Neural cell (in vitro differentiated cells): ENCODE results near the gene VPS35L. TPM values are rescaled to one million over a fixed set of nuclear protein-coding genes. Genes with fewer than 3 reads are reported as not detected.

Source experiments
- H2AFZ ChIP-seq: fragments of 200-600, 300-800 bp; sonication (generic), shearing (Covaris generic); 2 replicates; pipeline ENCODE4 v1.6.0; 2014; ENCODE audit warnings: low read depth, mild to moderate bottlenecking, antibody characterized with exemption, low read length, moderate library complexity
- H3F3A ChIP-seq: fragments of 200-600 bp; shearing (Covaris generic); 2 replicates; pipeline ENCODE4 v1.6.1; 2016; ENCODE audit warnings: mild to moderate bottlenecking, moderate library complexity, mixed read lengths, antibody characterized with exemption, low read length; ENCODE audit not compliant: insufficient read depth, poor library complexity, severe bottlenecking
- H3K27ac ChIP-seq: fragments of 200-600, 300-800 bp; sonication (generic), shearing (Covaris generic); 2 replicates; pipeline ENCODE4 v1.5.1; 2014; ENCODE audit warnings: mild to moderate bottlenecking, low read length, moderate library complexity
- H3K27me3 ChIP-seq: fragments of 300-800, 200-600 bp; sonication (generic), shearing (Covaris generic); 2 replicates; pipeline ENCODE4 v1.6.0; 2014; ENCODE audit warnings: mild to moderate bottlenecking, low read depth, low read length, moderate library complexity; ENCODE audit not compliant: insufficient read depth
- H3K36me3 ChIP-seq: fragments of 300-800, 200-600 bp; sonication (generic), shearing (Covaris generic); 2 replicates; pipeline ENCODE4 v1.5.1; 2014; ENCODE audit warnings: mild to moderate bottlenecking, antibody characterized with exemption, low read length, moderate library complexity; ENCODE audit not compliant: insufficient read depth
- H3K4me2 ChIP-seq: fragments of 300-800, 200-600 bp; sonication (generic), shearing (Covaris generic); 2 replicates; pipeline ENCODE4 v1.6.0; 2014; ENCODE audit warnings: mild to moderate bottlenecking, low read length
- H3K4me3 ChIP-seq: fragments of 300-800, 200-600 bp; sonication (generic), shearing (Covaris generic); 2 replicates; pipeline ENCODE4 v1.5.1; 2014; ENCODE audit warnings: mild to moderate bottlenecking, low read length, moderate library complexity
- H3K79me2 ChIP-seq: fragments of 200-600 bp; shearing (Covaris generic); replicated peaks from 2 replicates; pipeline ENCODE4 v1.6.0; 2014; ENCODE audit warnings: mild to moderate bottlenecking, low read length, moderate library complexity; ENCODE audit not compliant: insufficient read depth
- H3K9ac ChIP-seq: fragments of 300-800, 200-600 bp; sonication (generic), shearing (Covaris generic); 2 replicates; pipeline ENCODE4 v1.6.1; 2016; ENCODE audit warnings: mild to moderate bottlenecking, low read length, mixed read lengths
- H3K9me2 ChIP-seq: fragments of 200-600 bp; shearing (Covaris generic); 2 replicates; pipeline ENCODE4 v1.6.1; 2016; ENCODE audit warnings: mild to moderate bottlenecking, low read length, mixed read lengths; ENCODE audit not compliant: insufficient read depth
- H3K9me3 ChIP-seq: fragments of 200-600, 300-800 bp; sonication (generic), shearing (Covaris generic); 2 replicates; pipeline ENCODE4 v1.6.1; 2016; ENCODE audit warnings: mild to moderate bottlenecking, mixed run types, low read length, moderate library complexity, mixed read lengths
- H4K20me1 ChIP-seq: fragments of 200-600 bp; shearing (Covaris generic); 2 replicates; pipeline ENCODE4 v1.6.1; 2016; ENCODE audit warnings: mild to moderate bottlenecking, mixed run types; ENCODE audit not compliant: insufficient read depth
- EP300 ChIP-seq: fragments of 450-650 bp; conservative IDR thresholded peaks from 2 replicates; pipeline ENCODE4 v1.6.1; 2014; ENCODE audit warnings: antibody characterized with exemption, mild to moderate bottlenecking, moderate library complexity; ENCODE audit not compliant: poor library complexity, severe bottlenecking
- EZH2 ChIP-seq: fragments of 200-600, 300-800 bp; shearing (Covaris generic), sonication (generic); IDR thresholded peaks from 2 replicates; pipeline ENCODE4 v1.6.1; 2014; ENCODE audit warnings: antibody characterized with exemption, low read length, borderline replicate concordance, mild to moderate bottlenecking; ENCODE audit not compliant: insufficient read depth, poor library complexity, severe bottlenecking
- MXI1 ChIP-seq: fragments of 450-650 bp; conservative IDR thresholded peaks from 2 replicates; pipeline ENCODE4 v1.6.1; 2014; ENCODE audit warnings: antibody characterized with exemption, mild to moderate bottlenecking; ENCODE audit not compliant: poor library complexity, severe bottlenecking
- POLR2AphosphoS5 ChIP-seq: IDR thresholded peaks from 2 replicates; pipeline ENCODE4 v1.6.1; 2012
- RAD21 ChIP-seq: fragments of 450-650 bp; conservative IDR thresholded peaks from 2 replicates; pipeline ENCODE4 v1.6.1; 2014; ENCODE audit warnings: antibody characterized with exemption, mild to moderate bottlenecking, moderate library complexity
- REST ChIP-seq: IDR thresholded peaks from 2 replicates; pipeline ENCODE4 v1.6.1; 2012; ENCODE audit warnings: borderline replicate concordance
- SMC3 ChIP-seq: fragments of 450-650 bp; conservative IDR thresholded peaks from 2 replicates; pipeline ENCODE4 v1.6.1; 2014; ENCODE audit warnings: antibody characterized with exemption, mild to moderate bottlenecking, moderate library complexity; ENCODE audit not compliant: poor library complexity
- TAF1 ChIP-seq: IDR thresholded peaks from 2 replicates; pipeline ENCODE4 v1.6.1; 2012; ENCODE audit warnings: low read depth
- polyA plus RNA-seq: library from polyadenylated mRNA; depleted of rRNA; stranded (reverse); fragments of >200 nt; gene quantifications from 2 replicates; pipeline ENCODE4 v1.2.3, GENCODE V29; 2014
- TF ChIP-seq, protein P1 (sequence below): fragments of 450-650 bp; IDR thresholded peaks from 2 replicates; pipeline ENCODE4 v1.5.1; 2014; ENCODE audit warnings: antibody characterized with exemption, mild to moderate bottlenecking, moderate library complexity; ENCODE audit not compliant: poor library complexity, severe bottlenecking

The VPS35L gene
- polyA plus RNA-seq, 1 donor from 2014 or later, result 29.8 TPM

DNA sequence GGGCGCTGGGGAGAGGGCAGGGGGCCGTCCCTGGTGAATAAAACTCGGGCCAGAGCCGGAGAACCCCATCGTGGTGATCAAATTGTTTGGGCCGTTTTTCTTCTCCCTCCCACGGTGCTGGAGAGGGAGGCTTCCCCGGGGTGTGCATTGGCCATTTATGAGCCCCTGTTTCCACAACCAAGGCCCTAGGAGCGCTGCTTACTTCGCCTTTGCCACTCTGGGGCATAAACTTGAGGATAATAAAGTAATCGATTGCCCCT is 31.2 kb upstream of the VPS35L start:
- Histone ChIP-seq H3K4me3 (peak overlapping the region; percentile 86), H3K79me2 (peaks cover 40% of the 10 kb centered on the region), H3K9me2 (no peaks in the 10 kb centered on the region), H3K27me3 (no peaks in the 10 kb centered on the region), H3K9ac (peak overlapping the region; percentile 90), H3K27ac (peak overlapping the region; percentile 87), H3K36me3 (peaks cover 4% of the 10 kb centered on the region), H3K4me2 (peak overlapping the region; percentile 87), H4K20me1 (no peaks in the 10 kb centered on the region), H3K9me3 (no peaks in the 10 kb centered on the region), H2AFZ (peak overlapping the region; percentile 46), H3F3A (peaks cover 6% of the 10 kb centered on the region)
- TF ChIP-seq RAD21, result no peak
- TF ChIP-seq POLR2AphosphoS5, result no peak
- TF ChIP-seq MXI1, result no peak
- no peak for TF ChIP-seq EP300
- no peak for TF ChIP-seq EZH2
- TF ChIP-seq TAF1, result no peak
- TF ChIP-seq SMC3, result no peak
- TF ChIP-seq REST, result no peak
- TF ChIP-seq, protein P1, sequence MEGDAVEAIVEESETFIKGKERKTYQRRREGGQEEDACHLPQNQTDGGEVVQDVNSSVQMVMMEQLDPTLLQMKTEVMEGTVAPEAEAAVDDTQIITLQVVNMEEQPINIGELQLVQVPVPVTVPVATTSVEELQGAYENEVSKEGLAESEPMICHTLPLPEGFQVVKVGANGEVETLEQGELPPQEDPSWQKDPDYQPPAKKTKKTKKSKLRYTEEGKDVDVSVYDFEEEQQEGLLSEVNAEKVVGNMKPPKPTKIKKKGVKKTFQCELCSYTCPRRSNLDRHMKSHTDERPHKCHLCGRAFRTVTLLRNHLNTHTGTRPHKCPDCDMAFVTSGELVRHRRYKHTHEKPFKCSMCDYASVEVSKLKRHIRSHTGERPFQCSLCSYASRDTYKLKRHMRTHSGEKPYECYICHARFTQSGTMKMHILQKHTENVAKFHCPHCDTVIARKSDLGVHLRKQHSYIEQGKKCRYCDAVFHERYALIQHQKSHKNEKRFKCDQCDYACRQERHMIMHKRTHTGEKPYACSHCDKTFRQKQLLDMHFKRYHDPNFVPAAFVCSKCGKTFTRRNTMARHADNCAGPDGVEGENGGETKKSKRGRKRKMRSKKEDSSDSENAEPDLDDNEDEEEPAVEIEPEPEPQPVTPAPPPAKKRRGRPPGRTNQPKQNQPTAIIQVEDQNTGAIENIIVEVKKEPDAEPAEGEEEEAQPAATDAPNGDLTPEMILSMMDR, result no peak

DNA sequence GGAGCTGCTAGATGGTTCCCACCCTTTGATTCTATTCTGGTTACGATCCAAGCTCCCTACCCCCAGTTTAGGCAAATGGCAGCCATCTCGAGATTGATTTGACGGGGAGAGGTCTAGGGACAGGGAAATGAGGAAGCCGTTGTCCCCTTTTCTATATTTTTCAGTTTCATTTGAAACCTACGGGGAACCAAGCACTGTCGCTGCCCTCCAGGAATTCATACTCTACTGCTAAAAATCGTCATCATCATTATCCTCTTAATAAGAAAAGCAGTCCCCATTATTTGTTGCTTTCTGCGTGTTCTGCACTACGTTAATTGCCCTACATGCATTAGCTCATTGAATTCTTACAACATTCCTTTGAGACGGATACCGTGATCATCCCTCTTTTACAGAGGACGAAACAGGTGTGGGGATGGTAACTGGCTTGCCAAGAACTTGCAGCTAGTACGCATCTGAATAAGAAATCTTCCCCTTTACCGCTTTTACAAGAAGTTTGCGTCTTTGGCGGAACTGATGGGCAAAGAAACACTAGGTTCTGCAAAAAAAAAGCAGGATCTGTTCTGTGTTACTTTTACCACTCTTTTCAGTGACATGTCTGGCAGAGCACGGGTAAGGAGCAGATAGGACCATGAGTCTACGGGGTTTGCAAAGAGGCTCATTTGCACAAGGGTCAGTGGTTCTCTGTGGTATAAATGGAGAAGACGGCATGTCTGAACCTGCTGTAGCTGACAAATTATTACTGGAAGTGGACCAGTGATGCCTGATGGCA is 30.7 kb upstream of the VPS35L start:
- Histone ChIP-seq H3K4me3 (peak overlapping the region; percentile 86), H3K27me3 (no peaks in the 10 kb centered on the region), H3K27ac (peak overlapping the region; percentile 87), H3F3A (peaks cover 6% of the 10 kb centered on the region), H2AFZ (peak overlapping the region; percentile 46), H3K9me3 (no peaks in the 10 kb centered on the region), H3K4me2 (peak overlapping the region; percentile 87), H3K9ac (peak overlapping the region; percentile 90), H3K79me2 (peaks cover 35% of the 10 kb centered on the region), H4K20me1 (no peaks in the 10 kb centered on the region), H3K9me2 (no peaks in the 10 kb centered on the region), H3K36me3 (peaks cover 4% of the 10 kb centered on the region)
- no peak for TF ChIP-seq SMC3

DNA sequence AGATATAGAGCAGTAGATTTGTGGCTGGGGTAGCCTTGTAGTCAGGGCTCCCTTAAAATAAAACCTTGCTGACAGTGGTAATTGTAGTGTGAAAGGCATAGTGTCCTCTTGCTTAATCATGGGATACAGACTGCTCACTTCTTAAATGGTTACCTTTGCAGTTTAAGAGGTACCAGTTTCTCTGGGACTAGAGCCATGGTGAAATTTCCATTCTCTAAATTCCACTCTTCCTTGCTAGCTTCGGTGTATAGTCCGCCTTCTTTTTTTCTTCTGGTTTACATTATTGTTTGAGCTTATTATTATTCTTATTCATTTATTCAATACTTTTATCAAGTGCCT is 30.1 kb upstream of the VPS35L start:
- Histone ChIP-seq H3F3A (peaks cover 6% of the 10 kb centered on the region), H3K79me2 (peaks cover 30% of the 10 kb centered on the region), H3K4me3 (peak overlapping the region; percentile 86), H3K27me3 (no peaks in the 10 kb centered on the region), H3K9me3 (no peaks in the 10 kb centered on the region), H3K27ac (peak overlapping the region; percentile 87), H3K9me2 (no peaks in the 10 kb centered on the region), H3K4me2 (peak overlapping the region; percentile 87), H3K9ac (peak overlapping the region; percentile 90), H4K20me1 (no peaks in the 10 kb centered on the region), H2AFZ (no peak overlapping the region), H3K36me3 (peaks cover 4% of the 10 kb centered on the region)
- TF ChIP-seq RAD21 (no peak), EP300 (no peak), TAF1 (no peak)
